Measurements from ENCODE around the gene CD8B. TPM values are rescaled to one million over a fixed set of nuclear protein-coding genes. Genes with fewer than 3 reads are reported as not detected.

CD8B gene
- total and polyA plus RNA-seq, 9 of the 15 experiments (the other 6 are each of a cell fraction or from before 2014, with no cell fraction given) = not detected

- TF ChIP-seq, protein P1, sequence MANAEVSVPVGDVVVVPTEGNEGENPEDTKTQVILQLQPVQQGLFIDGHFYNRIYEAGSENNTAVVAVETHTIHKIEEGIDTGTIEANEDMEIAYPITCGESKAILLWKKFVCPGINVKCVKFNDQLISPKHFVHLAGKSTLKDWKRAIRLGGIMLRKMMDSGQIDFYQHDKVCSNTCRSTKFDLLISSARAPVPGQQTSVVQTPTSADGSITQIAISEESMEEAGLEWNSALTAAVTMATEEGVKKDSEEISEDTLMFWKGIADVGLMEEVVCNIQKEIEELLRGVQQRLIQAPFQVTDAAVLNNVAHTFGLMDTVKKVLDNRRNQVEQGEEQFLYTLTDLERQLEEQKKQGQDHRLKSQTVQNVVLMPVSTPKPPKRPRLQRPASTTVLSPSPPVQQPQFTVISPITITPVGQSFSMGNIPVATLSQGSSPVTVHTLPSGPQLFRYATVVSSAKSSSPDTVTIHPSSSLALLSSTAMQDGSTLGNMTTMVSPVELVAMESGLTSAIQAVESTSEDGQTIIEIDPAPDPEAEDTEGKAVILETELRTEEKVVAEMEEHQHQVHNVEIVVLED (CRISPR knock-in tag; IDR thresholded peaks at IDR 0.05) = no peak
- TF ChIP-seq ZEB2 (IDR thresholded peaks at IDR 0.05) (no peak), IRF2 (CRISPR knock-in tag; IDR thresholded peaks at IDR 0.05) (no peak), ILF3 (IDR thresholded peaks at IDR 0.05; ENCODE audit: borderline replicate concordance) (no peak)
Measured at GRCh38 chr2:86806059-86806857, 55.4 kb downstream of the CD8B start (continued).

- ChIA-PET POLR2A (interaction anchor here (1.5 kb wide), 1 partner anchor 9 kb away, joined by 5 read pairs; no protein-coding TSS in a partner anchor), CTCF (ENCODE audit: low intra/inter-chr PET ratio) (no interaction called here)
- Histone ChIP-seq H3K4me3 (no peak overlapping the region), H3K9me3 (replicated peaks; ENCODE audit: control insufficient read depth, insufficient read depth, low read depth, low read length) (no peaks in the 10 kb centered on the region; the same call in 1 of the 2 replicates), H3K9me1 (ENCODE audit: control insufficient read depth, insufficient read depth, low read length) (no peaks in the 10 kb centered on the region), H3K4me2 (ENCODE audit: insufficient read depth, low read length) (no peak overlapping the region), H4K20me1 (replicated peaks; ENCODE audit: control insufficient read depth, insufficient read depth, low read length) (no peaks in the 10 kb centered on the region), H3K27me3 (ENCODE audit: control insufficient read depth in 2 of 2, insufficient read depth in 2 of 2, low read length in 2 of 2) (peaks cover 3 to 7% of the 10 kb centered on the region in 2 experiments; a peak in 2 of 5 replicates), H3K4me1 (replicated peaks in 1 of 2; ENCODE audit: control insufficient read depth in 2 of 2, insufficient read depth in 2 of 2, low read length in 2 of 2) (no peaks in the 10 kb centered on the region), H3K9ac (ENCODE audit: insufficient read depth in 1 of 2, low read depth in 2 of 2, low read length in 2 of 2) (no peak overlapping the region), H3K79me2 (ENCODE audit: control insufficient read depth, insufficient read depth, low read length) (no peaks in the 10 kb centered on the region), H2AFZ (ENCODE audit: low read depth, low read length) (no peak overlapping the region), H3K27ac (ENCODE audit: extremely low read depth, low read depth, low read length) (no peak overlapping the region), H3K36me3 (ENCODE audit: control insufficient read depth, insufficient read depth, low read length) (no peaks in the 10 kb centered on the region)
- ATAC-seq (no peak), FAIRE-seq (no peak), DNase-seq (ENCODE audit: extremely low read depth in 1 of 4, low spot score in 3 of 4) (no peak)
- 0% methylated on average over 2 of the region's 2 CpGs for WGBS (ENCODE audit: insufficient coverage, low coverage, missing lambda C conversion rate)
- BruUV-seq (replicated peaks) = no TSS peak
- intact Hi-C loops (cut with micrococcal nuclease) (no loop called here), in situ Hi-C loops (cut with MboI) (no loop called here)
- TF ChIP-seq, protein P1 (CRISPR knock-in tag; IDR thresholded peaks at IDR 0.05) = no peak
- TF ChIP-seq ZNF134 (CRISPR knock-in tag; conservative IDR thresholded peaks at IDR 0.05) = no peak
- no peak for TF ChIP-seq ATF1 (CRISPR knock-in tag; IDR thresholded peaks at IDR 0.05)
- TF ChIP-seq ATF1 (tag; IDR thresholded peaks at IDR 0.05) = no peak
- no peak for TF ChIP-seq CBX5 (IDR thresholded peaks at IDR 0.05; ENCODE audit: borderline replicate concordance, low read depth)
- no peak for TF ChIP-seq BCLAF1 (IDR thresholded peaks at IDR 0.05; ENCODE audit: borderline replicate concordance in 1 of 2, control insufficient read depth in 1 of 2, low read depth in 2 of 2, low read length in 1 of 2)
- TF ChIP-seq ATF7 (IDR thresholded peaks at IDR 0.05) = no peak
- TF ChIP-seq, protein P2, sequence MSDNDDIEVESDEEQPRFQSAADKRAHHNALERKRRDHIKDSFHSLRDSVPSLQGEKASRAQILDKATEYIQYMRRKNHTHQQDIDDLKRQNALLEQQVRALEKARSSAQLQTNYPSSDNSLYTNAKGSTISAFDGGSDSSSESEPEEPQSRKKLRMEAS (CRISPR knock-in tag; IDR thresholded peaks at IDR 0.05) = no peak
- no peak for TF ChIP-seq NELFE (IDR thresholded peaks at IDR 0.05; ENCODE audit: insufficient read depth, insufficient read length)
Measured at GRCh38 chr2:86800856-86801567, 60.7 kb downstream of the CD8B start.

All from K562 (cell line).